Measurements from ENCODE around the gene B3GNT5. TPM values are rescaled to one million over a fixed set of nuclear protein-coding genes. Genes with fewer than 3 reads are reported as not detected.
A peak's percentile ranks its signal among the peaks of the same experiment; 100 is the strongest.

Gene B3GNT5
- total and polyA plus RNA-seq, 2 experiments from 2014 or later = 22.7 to 39.6 TPM

DNA sequence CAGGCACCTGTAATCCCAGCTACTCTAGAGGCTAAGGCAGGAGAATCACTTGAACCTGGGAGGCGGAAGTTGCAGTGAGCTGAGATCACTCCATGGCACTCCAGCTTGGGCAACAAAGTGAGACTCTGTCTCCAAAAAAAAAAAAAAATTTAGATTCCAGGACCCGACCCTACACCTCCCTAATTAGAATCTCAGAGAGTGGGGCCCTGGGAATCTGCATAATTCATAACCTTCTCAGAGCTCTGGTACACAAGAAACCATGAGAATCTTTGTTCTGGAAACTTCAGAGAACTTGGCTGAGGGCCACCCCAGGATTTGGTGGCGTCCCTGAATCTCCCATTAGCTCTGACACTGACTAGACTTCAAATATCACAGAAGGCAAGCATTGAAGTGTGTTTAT is 31.5 kb downstream of the B3GNT5 start:
- H3K36me3 ChIP-seq (replicated peaks; ENCODE audit: insufficient read depth, low read depth) = no peaks in the 10 kb centered on the region
- H3K79me2 ChIP-seq = no peaks in the 10 kb centered on the region
- no peaks in the 10 kb centered on the region for H3K9me3 ChIP-seq (ENCODE audit: low read depth)
- H2AFZ ChIP-seq = no peak overlapping the region
- no peak for DNase-seq (ENCODE audit: low spot score)
- H3K4me1 ChIP-seq (ENCODE audit: insufficient read depth) = peaks cover 3% of the 10 kb centered on the region
- WGBS (ENCODE audit: low lambda C conversion rate, missing lambda C conversion rate) = 97% methylated on average over 3 of the region's 3 CpGs
- no peak overlapping the region for H3K4me2 ChIP-seq
- H3K27ac ChIP-seq = no peak overlapping the region
- H3K4me3 ChIP-seq = no peak overlapping the region
- no peaks in the 10 kb centered on the region for H4K20me1 ChIP-seq (ENCODE audit: insufficient read depth, poor library complexity, severe bottlenecking)
- no peaks in the 10 kb centered on the region for H3K27me3 ChIP-seq
- TF ChIP-seq EZH2 (IDR thresholded peaks at IDR 0.05; ENCODE audit: borderline replicate concordance) = no peak
- TF ChIP-seq, protein P1, sequence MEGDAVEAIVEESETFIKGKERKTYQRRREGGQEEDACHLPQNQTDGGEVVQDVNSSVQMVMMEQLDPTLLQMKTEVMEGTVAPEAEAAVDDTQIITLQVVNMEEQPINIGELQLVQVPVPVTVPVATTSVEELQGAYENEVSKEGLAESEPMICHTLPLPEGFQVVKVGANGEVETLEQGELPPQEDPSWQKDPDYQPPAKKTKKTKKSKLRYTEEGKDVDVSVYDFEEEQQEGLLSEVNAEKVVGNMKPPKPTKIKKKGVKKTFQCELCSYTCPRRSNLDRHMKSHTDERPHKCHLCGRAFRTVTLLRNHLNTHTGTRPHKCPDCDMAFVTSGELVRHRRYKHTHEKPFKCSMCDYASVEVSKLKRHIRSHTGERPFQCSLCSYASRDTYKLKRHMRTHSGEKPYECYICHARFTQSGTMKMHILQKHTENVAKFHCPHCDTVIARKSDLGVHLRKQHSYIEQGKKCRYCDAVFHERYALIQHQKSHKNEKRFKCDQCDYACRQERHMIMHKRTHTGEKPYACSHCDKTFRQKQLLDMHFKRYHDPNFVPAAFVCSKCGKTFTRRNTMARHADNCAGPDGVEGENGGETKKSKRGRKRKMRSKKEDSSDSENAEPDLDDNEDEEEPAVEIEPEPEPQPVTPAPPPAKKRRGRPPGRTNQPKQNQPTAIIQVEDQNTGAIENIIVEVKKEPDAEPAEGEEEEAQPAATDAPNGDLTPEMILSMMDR (IDR thresholded peaks at IDR 0.05; ENCODE audit: poor library complexity) = no peak
- TF ChIP-seq EZH2phosphoT487 (IDR thresholded peaks at IDR 0.05; ENCODE audit: low read depth, severe bottlenecking, unreplicated experiment) = no peak
- no peaks in the 10 kb centered on the region for H3K9me2 ChIP-seq (replicated peaks; ENCODE audit: insufficient read depth)

DNA sequence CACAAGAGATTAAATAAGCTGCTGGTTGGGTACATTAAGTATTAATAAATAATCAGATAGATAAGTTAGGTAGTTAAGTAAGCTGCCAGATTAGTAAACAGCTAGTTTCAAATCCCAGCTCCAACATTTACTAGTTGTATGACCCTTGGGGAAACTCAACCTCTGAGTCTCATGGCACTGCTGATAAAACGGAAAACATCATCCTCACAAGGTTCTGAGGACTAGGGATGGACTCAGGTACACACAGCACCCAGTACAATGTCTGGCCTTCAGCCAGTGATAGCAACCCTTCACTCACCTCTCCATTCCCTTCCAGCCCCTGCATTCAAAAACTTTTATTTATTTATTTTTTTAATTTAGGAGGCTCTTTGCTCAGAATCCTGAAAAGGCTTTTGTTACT is 32.3 kb downstream of the B3GNT5 start:
- Histone ChIP-seq H3K4me1 (ENCODE audit: insufficient read depth) (peaks cover 3% of the 10 kb centered on the region), H3K9me3 (ENCODE audit: low read depth) (no peaks in the 10 kb centered on the region), H3K79me2 (no peaks in the 10 kb centered on the region), H3K4me2 (peak overlapping the region; percentile 6), H3K36me3 (replicated peaks; ENCODE audit: insufficient read depth, low read depth) (no peaks in the 10 kb centered on the region), H3K27me3 (no peaks in the 10 kb centered on the region), H3K9me2 (replicated peaks; ENCODE audit: insufficient read depth) (no peaks in the 10 kb centered on the region), H2AFZ (no peak overlapping the region), H3K27ac (peak overlapping the region; percentile 15), H3K4me3 (no peak overlapping the region), H4K20me1 (ENCODE audit: insufficient read depth, poor library complexity, severe bottlenecking) (no peaks in the 10 kb centered on the region)
- 92% methylated on average over 1 of the region's 1 CpG for WGBS (ENCODE audit: low lambda C conversion rate, missing lambda C conversion rate)
- no peak for DNase-seq (ENCODE audit: low spot score)
- no peak for TF ChIP-seq EZH2phosphoT487 (IDR thresholded peaks at IDR 0.05; ENCODE audit: low read depth, severe bottlenecking, unreplicated experiment)

DNA sequence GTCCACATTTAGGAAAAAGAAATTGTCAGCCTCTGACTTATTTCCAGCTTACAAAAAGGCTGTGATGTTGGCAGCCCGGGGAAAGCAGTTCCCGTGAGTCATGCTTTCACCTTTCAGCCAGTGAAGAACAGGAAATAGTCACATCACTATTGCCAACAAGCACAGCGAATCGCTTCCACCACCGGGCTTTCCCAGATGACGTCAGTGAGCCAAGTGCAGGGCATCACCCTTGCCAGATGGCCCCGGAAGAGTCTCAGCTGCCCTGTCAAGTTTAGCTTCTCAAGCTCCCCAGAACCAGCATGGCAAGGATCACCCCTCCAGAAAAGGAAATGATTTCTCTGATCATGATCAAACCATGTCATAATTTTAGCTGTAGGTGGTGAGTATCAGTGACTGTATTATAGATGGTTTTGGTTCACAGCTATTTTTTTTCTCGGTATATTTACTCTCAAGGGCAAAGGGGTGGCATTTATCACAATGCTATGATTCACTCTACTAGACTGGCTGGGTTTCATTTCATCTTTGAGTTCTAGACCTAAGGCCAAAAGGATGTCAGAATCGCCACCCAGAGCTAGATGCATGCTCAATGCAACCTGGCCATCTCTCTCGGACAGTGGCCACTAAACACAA is 32.9 kb downstream of the B3GNT5 start:
- Histone ChIP-seq H3K27ac (peak overlapping the region; percentile 52), H3K79me2 (no peaks in the 10 kb centered on the region), H3K9me3 (ENCODE audit: low read depth) (no peaks in the 10 kb centered on the region), H3K4me3 (no peak overlapping the region), H3K27me3 (no peaks in the 10 kb centered on the region), H2AFZ (no peak overlapping the region), H3K4me2 (peak overlapping the region; percentile 6), H4K20me1 (ENCODE audit: insufficient read depth, poor library complexity, severe bottlenecking) (no peaks in the 10 kb centered on the region), H3K4me1 (ENCODE audit: insufficient read depth) (peaks cover 6% of the 10 kb centered on the region), H3K9me2 (replicated peaks; ENCODE audit: insufficient read depth) (no peaks in the 10 kb centered on the region), H3K36me3 (replicated peaks; ENCODE audit: insufficient read depth, low read depth) (no peaks in the 10 kb centered on the region)
- 65% methylated on average over 10 of the region's 10 CpGs for WGBS (ENCODE audit: low lambda C conversion rate, missing lambda C conversion rate)
- peak; percentile 84 for DNase-seq (ENCODE audit: low spot score)
- TF ChIP-seq EZH2phosphoT487 (IDR thresholded peaks at IDR 0.05; ENCODE audit: low read depth, severe bottlenecking, unreplicated experiment) (no peak), EZH2 (IDR thresholded peaks at IDR 0.05; ENCODE audit: borderline replicate concordance) (no peak)
- TF ChIP-seq, protein P1 (IDR thresholded peaks at IDR 0.05; ENCODE audit: poor library complexity) = no peak

DNA sequence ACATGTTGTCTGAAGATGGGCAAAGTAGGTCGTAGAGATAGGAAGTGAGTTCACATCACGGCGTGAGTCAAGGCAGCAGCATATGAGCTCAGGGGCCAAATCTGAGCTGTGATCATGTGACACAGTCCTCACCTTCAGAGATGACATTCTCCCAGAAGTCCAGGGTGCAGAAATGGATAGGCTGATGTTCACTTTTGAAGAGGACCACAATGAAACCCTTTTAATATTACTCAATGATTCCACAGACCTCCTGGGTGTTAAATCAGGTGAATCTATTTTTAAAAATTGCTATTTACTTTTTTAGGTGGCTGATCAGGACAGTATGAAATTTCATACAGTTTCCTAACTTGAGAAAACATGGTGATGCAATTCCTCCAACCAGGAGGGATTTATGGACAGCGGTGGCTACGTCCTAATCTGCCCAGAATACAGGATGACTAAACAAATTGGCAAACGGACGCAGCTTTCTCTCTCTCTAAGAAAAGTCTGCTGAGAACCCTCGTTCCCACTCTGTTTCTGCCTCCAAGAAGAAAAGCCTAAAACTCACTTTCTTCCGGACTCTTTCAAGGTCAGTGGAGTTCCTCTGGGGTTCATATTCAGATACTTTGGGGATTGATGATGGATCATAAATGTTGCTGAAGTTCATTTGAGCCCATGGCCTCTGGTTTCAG is 34.4 kb downstream of the B3GNT5 start:
- Histone ChIP-seq H2AFZ (no peak overlapping the region), H3K4me1 (ENCODE audit: insufficient read depth) (peaks cover 12% of the 10 kb centered on the region), H3K36me3 (replicated peaks; ENCODE audit: insufficient read depth, low read depth) (no peaks in the 10 kb centered on the region), H3K9me3 (ENCODE audit: low read depth) (no peaks in the 10 kb centered on the region), H3K27me3 (no peaks in the 10 kb centered on the region), H3K27ac (peak overlapping the region; percentile 52), H4K20me1 (ENCODE audit: insufficient read depth, poor library complexity, severe bottlenecking) (no peaks in the 10 kb centered on the region), H3K79me2 (no peaks in the 10 kb centered on the region), H3K4me3 (no peak overlapping the region), H3K9me2 (replicated peaks; ENCODE audit: insufficient read depth) (no peaks in the 10 kb centered on the region), H3K4me2 (no peak overlapping the region)
- peak; percentile 48 for DNase-seq (ENCODE audit: low spot score)
- WGBS (ENCODE audit: low lambda C conversion rate, missing lambda C conversion rate) = 73% methylated on average over 9 of the region's 9 CpGs
- TF ChIP-seq EZH2phosphoT487 (IDR thresholded peaks at IDR 0.05; ENCODE audit: low read depth, severe bottlenecking, unreplicated experiment) (no peak), EZH2 (IDR thresholded peaks at IDR 0.05; ENCODE audit: borderline replicate concordance) (no peak)
- TF ChIP-seq, protein P1 (IDR thresholded peaks at IDR 0.05; ENCODE audit: poor library complexity) = no peak

Measured in hepatocyte (in vitro differentiated cells).